ENCODE measurements around the gene SYNJ2. TPM values are rescaled to one million over a fixed set of nuclear protein-coding genes. Genes with fewer than 3 reads are reported as not detected.

SYNJ2 gene
- total RNA-seq, 1 experiment from 2014 or later: 70.0 TPM

- intact Hi-C loops (cut with micrococcal nuclease; ENCODE audit: unreplicated experiment) (no loop called here), in situ Hi-C loops (cut with HindIII; ENCODE audit: low pct_unique_long_range_greater_than_20kb, low sequenced_read_pairs) (no loop called here)
- Histone ChIP-seq H3K36me3 (ENCODE audit: control insufficient read depth, insufficient read depth, low read length) (no peaks in the 10 kb centered on the region; the same call in 1 of the 2 replicates), H3K4me1 (ENCODE audit: control insufficient read depth, insufficient read depth, low read length) (peaks cover 61% of the 10 kb centered on the region), H3K4me3 (ENCODE audit: low read depth in 2 of 2, low read length in 2 of 2) (no peak overlapping the region), H3K27me3 (ENCODE audit: control insufficient read depth, insufficient read depth, low read length) (no peaks in the 10 kb centered on the region), H3K9me3 (ENCODE audit: control insufficient read depth, insufficient read depth, low read depth, low read length) (no peaks in the 10 kb centered on the region), H3K27ac (ENCODE audit: low read length) (peak overlapping the region; percentile 68; the same call in 1 of the 2 replicates)
- TF ChIP-seq POLR2AphosphoS5 (IDR thresholded peaks at IDR 0.05; ENCODE audit: low read depth, low read length) (no peak), SIN3A (IDR thresholded peaks at IDR 0.05; ENCODE audit: borderline replicate concordance, insufficient read depth, low read depth, low read length) (no peak), TCF7L2 (IDR thresholded peaks at IDR 0.05; ENCODE audit: low read depth, low read length) (no peak), REST (IDR thresholded peaks at IDR 0.05; ENCODE audit: insufficient read depth in 1 of 2, low read depth in 2 of 2, low read length in 1 of 2) (no peak)
- ATAC-seq (no peak), DNase-seq (ENCODE audit: low read depth, low spot score) (no peak)
- ChIA-PET POLR2A (no interaction called here), CTCF (no interaction called here)
- BruUV-seq (replicated peaks): no TSS peak
Observed at GRCh38 chr6:158015188-158015506, 33.5 kb downstream of the SYNJ2 start.

DNA sequence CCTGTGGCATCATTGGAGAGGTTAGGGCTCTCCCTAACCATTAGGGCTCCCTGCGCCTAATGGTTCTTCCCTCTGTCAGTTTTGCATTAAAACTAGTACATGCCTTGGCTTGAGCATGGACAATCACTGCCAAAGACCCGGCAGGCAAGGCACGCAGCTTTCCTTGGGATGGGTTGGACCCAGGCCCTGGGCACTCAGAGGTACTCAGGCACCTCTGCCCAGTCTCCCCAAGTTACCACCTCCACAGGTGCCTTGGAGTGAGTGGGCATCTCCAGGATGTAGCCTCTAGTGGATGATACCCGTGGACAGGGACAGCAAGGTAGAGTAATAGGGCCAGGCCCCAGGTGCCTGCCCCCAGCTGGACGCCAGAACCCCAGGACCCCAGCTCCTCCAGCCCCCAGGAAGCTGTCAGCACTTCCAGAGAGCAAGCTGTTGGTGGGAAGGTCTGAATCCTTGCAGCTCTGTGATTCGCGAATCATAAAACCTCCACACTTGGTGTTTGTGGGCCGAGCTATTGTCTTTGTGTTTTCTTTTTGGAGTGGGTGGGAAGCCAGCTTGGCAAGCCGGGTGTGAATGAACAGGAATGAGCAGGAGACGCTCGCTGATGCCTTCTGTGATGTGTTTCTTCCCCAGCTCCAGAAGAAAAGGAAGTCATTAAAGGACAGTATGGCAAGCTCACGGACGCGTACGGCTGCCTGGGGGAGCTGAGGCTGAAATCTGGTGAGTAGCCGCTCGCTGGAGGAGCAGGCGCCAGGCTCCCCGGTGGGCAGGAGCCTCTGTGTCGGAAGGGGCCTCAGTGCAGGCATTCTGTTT, 35.1 kb downstream of the SYNJ2 start:
- no peaks in the 10 kb centered on the region for H3K27me3 ChIP-seq (ENCODE audit: control insufficient read depth, insufficient read depth, low read length)
- no peaks in the 10 kb centered on the region for H3K9me3 ChIP-seq (ENCODE audit: control insufficient read depth, insufficient read depth, low read depth, low read length)
- no peak overlapping the region for H3K4me3 ChIP-seq (ENCODE audit: low read depth in 2 of 2, low read length in 2 of 2)
- CTCF ChIA-PET: interaction anchor here (1.0 kb wide), 1 partner anchor 10 kb away, joined by 3 read pairs; no protein-coding TSS in a partner anchor
- in situ Hi-C loops (cut with HindIII; ENCODE audit: low pct_unique_long_range_greater_than_20kb, low sequenced_read_pairs): no loop called here
- POLR2A ChIA-PET: interaction anchor here (0.5 kb wide), 1 partner anchor 816 kb away, joined by 5 read pairs; no protein-coding TSS in a partner anchor
- H3K27ac ChIP-seq (ENCODE audit: low read length): peak overlapping the region; percentile 68; the same call in 1 of the 2 replicates
- intact Hi-C loops (cut with micrococcal nuclease; ENCODE audit: unreplicated experiment): no loop called here
- DNase-seq (ENCODE audit: low read depth, low spot score): no peak
- no peak for ATAC-seq
- no peak for TF ChIP-seq CTCF (IDR thresholded peaks at IDR 0.05)
- no peak for TF ChIP-seq REST (IDR thresholded peaks at IDR 0.05; ENCODE audit: insufficient read depth in 1 of 2, low read depth in 2 of 2, low read length in 1 of 2)
- no peak for TF ChIP-seq TCF7L2 (IDR thresholded peaks at IDR 0.05; ENCODE audit: low read depth, low read length)
- H3K36me3 ChIP-seq (ENCODE audit: control insufficient read depth, insufficient read depth, low read length): no peaks in the 10 kb centered on the region; the same call in 1 of the 2 replicates
- no TSS peak for BruUV-seq (replicated peaks)
- peaks cover 53% of the 10 kb centered on the region for H3K4me1 ChIP-seq (ENCODE audit: control insufficient read depth, insufficient read depth, low read length)
